GM18498 (cell line): ENCODE data around the gene ATAD2B.

Experiments used
- ATAC-seq: cut with Tn5 transposase; IDR thresholded peaks from one replicate; pipeline ENCODE4 v1.9.1; 2021; ENCODE audit warnings: mild to moderate bottlenecking, moderate library complexity; ENCODE audit not compliant: unreplicated experiment

Gene ATAD2B

GRCh38 chr2:23838996-23839395, 87.9 kb downstream of the ATAD2B start:
- no peak for ATAC-seq

- ATAC-seq, result no peak
Observed at GRCh38 chr2:23838581-23838980, 88.3 kb downstream of the ATAD2B start.

DNA sequence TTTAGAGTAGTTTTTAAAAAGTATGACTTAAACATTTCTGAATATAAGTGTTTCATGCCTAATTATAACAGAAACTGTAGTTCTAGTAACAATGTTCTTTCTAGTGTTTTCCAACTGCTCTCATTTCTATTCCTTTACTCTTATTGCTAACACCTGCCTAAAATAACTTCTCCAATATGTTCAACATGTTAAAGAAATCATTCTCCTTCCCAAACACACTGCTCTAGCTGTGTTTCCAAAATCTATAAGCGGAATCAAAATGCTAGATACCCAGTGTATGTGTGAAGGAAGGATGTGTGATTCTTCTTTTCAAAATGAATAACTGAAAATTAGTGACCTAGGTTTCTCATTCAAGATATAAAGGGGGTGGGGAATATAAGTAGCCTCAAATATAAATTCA, 89.1 kb downstream of the ATAD2B start:
- no peak for ATAC-seq

DNA sequence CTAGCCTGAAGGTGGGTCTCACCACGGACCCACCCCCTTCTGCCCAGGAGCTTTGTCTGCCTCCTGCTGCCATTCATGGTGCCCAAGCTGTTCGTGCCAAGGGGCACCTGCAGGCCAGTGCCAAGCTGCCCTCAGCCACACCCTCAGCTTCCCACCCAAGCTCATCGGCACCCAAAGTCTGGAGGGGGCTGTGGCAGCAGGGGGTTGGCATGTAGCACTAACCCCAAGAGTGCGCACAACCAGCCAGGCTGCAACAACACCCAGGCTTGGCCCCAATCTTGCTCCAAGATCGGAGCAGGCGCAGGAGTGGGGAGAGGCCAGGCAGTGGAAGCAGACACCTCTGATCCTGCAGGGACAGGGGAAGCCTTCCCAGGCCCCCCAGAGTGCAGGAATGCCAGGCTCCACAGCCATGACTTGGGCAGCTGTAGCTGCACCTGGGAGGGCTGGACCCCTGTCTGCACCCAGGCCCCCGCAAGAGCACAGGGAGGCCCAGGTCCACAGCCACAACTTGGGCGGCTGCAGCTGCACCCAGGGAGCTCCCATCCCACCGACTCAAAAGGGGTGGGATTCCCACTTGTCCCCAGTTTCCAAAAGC, 89.9 kb downstream of the ATAD2B start:
- ATAC-seq, result no peak

GRCh38 chr2:23836505-23836904, 90.4 kb downstream of the ATAD2B start:
- no peak for ATAC-seq

GRCh38 chr2:23835988-23836387, 90.9 kb downstream of the ATAD2B start:
- no peak for ATAC-seq

DNA sequence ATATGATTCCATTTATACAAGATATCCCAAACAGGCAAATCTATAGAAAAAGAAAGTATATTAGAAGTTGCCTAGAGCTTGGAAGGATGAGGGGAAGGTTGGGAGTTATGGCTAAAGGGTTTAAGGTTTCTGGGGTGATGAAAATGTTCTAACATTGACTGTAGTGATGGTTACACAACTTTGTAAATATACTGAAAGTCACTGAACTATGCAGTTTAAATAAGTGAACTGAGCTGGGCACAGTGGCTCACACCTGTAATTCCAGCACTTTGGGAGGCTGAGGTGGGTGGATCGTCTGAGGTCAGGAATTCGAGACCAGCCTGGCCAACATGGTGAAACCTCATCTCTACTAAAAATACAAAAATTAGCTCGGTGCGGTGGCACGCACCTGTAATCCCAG, 91.5 kb downstream of the ATAD2B start:
- ATAC-seq, result no peak

DNA sequence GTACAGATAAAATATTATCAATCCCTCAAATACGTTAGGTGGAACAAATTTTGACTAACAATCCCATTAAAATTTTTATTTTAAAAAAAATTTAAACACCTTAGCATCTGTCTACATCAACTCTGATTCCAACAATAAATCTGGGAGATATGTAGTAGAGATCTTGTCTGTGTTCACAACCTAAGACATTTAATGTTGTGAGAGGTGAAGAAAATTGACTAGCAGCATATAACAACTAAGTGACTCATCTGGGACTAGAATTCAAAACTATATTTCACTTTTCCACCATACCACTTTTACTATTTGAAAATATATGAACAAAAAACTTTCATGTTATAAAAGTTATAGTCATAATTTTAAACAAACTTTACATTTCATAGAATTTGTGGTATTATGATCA, 97.9 kb downstream of the ATAD2B start:
- no peak for ATAC-seq

- no peak for ATAC-seq
Observed at GRCh38 chr2:23828256-23828980, 98.5 kb downstream of the ATAD2B start.

- ATAC-seq, result no peak
Observed at GRCh38 chr2:23827287-23827686, 99.6 kb downstream of the ATAD2B start.

- ATAC-seq, result no peak
Observed at GRCh38 chr2:23826771-23827170, 100.2 kb downstream of the ATAD2B start.

GRCh38 chr2:23826040-23826439, 100.9 kb downstream of the ATAD2B start:
- no peak for ATAC-seq

GRCh38 chr2:23824777-23825212, 102.1 kb downstream of the ATAD2B start:
- ATAC-seq, result peak; percentile 56

- no peak for ATAC-seq
Observed at GRCh38 chr2:23823863-23824262, 103.1 kb downstream of the ATAD2B start.

DNA sequence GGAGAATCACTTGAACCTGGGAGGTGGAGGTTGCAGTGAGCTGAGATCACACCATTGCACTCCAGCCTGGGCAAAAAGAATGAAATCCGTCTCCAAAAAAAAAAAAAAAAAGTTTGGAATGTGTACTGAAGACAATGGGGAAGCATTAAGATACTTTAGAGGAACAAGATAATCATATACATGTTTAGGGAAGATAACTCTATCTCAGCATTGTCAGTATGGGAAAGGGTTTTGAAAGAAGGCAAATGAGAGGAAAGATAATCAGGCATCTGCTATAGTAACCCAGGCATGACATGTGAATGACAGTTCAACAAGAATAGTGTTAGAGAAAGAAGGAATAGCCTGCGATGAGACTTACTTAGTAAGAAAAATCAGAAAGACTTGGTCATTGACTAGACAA, 112.0 kb downstream of the ATAD2B start:
- ATAC-seq, result no peak

DNA sequence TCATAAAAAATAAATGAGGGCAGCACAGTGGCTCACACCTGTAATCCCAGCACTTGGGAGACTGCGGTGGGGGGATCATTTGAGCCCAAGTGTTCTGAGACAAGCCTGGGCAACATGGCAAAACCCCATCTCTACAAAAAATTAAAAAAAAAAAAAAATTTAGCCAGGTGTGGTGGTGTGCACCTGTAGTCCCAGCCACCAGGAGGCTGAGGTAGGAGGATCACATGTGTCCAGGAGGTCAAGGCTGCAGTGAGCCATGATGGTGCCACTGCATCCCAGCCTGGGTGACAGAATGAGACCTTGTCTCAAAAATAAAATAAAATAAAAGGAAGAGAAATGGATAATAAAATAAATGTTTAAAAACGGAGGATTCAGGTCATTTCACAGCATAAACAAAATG, 113.5 kb downstream of the ATAD2B start:
- no peak for ATAC-seq

DNA sequence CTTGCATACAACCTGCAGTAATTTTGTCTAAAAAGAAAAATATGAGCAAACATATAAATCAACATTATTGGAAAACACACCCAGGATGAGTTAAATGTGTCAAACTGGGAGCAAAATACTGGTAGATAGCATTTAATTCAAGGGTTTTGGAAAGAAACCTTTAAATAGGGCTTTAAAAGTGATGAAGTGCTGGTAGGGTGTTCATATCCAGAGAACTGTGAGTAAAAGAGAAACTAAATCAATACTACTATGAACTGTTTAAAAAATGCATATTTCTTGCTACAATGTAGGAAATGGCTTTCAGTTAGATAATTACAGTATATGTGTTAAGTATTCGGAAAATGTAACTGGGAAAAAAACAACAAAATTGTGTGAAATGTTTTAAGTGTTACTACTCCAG, 117.8 kb downstream of the ATAD2B start:
- no peak for ATAC-seq

- no peak for ATAC-seq
Observed at GRCh38 chr2:23806665-23807249, 120.2 kb downstream of the ATAD2B start.

DNA sequence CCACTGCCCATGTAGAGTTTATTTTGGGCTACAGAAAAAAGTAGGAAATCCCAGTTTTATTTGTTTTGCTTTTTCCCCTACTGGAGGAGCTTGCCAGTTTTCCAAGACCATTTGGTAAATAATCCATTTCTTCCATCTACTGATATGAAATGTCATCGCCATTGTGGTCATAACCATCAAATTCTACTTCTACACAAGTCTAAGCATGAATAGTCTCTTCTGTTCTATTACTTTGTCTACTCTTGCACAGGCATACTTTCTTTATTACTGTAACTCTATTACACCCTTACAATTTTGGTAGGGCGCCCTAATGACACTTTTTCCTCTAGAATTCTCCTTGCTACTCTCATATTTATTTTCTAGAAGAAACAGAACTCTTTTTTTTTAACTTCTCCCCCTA, 120.7 kb downstream of the ATAD2B start:
- no peak for ATAC-seq

GRCh38 chr2:23803965-23804542, 122.9 kb downstream of the ATAD2B start:
- no peak for ATAC-seq

- no peak for ATAC-seq
Observed at GRCh38 chr2:23803264-23803964, 123.5 kb downstream of the ATAD2B start.
